HG02840 (cell line): ENCODE measurements around the gene NCKAP5.
"Not testable (repeated sequence)": the region's sequence is repeated elsewhere in the genome, so short reads cannot be mapped to it uniquely, and the experiment has no call there.

Experiments
- ATAC-seq: cut with Tn5 transposase; IDR thresholded peaks from one replicate; pipeline ENCODE4 v1.9.1; 2021; ENCODE audit warnings: mild to moderate bottlenecking, moderate library complexity, moderate number of reproducible peaks; ENCODE audit not compliant: unreplicated experiment, low FRiP score

Gene NCKAP5

GRCh38 chr2:132876745-132877391 is 691.4 kb downstream of the NCKAP5 start:
- ATAC-seq, result no peak

DNA sequence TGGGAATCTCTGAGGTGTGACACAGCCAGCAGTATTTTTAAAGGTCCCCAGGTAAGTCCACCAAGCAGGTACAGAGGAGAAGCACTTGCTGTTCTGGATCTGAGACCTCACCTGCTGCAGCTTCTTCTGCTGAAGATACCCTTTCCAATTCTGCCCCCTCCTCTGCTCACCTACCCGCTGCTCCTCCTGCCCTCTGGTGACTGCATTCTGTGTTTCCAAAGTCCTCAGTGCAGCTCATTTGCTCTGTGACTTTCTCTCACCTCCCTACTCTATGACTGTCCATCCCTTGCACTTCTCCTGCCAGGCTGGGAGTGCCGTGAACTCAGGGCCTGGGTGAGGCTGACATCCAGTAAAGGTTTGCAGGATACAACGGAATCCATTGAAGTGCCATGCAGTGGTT is 693.1 kb downstream of the NCKAP5 start:
- ATAC-seq, result no peak

DNA sequence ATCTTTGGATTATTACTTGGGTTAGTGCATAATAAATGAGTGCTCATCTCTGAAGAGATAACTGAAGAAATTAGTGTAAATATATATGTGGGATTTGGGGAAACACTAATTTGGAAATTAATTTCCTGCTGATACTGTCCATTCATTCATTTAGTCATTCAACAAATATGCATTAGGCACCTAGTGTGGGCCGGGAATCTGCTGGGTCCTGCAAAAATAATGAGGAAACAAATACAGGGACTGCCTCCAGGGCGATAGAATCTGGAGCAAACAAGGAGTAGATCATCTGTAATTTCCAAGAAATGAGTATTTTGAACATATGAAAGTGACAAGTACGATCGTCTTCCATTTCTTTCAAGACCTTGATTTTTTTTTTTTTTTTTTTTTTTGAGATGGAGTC is 694.5 kb downstream of the NCKAP5 start:
- no peak for ATAC-seq

DNA sequence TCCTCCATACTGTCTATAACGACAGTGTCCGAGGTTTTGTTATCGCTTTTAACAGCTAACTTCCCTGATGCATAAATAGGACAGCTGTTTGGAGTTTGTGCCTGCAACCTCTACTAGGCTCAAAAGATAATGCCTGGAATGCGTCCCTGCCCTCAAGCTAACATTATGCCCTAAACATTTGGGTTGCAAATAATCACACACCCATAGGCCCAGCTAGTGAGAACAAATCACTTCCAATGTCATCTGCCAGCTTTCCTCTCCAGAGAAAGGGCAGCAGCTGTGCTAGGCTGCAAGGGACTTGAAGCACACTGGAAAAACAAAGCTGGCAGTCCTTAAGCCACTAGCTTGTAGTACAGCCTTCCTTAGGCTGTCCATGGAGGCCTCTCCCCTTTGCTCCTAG is 696.4 kb downstream of the NCKAP5 start:
- ATAC-seq, result no peak

GRCh38 chr2:132863961-132864360 is 704.3 kb downstream of the NCKAP5 start:
- no peak for ATAC-seq

- no peak for ATAC-seq
These were observed 708.0 kb downstream of the NCKAP5 start for GRCh38 chr2:132860220-132860619.

GRCh38 chr2:132859590-132859989 is 708.7 kb downstream of the NCKAP5 start:
- ATAC-seq, result no peak

- no peak for ATAC-seq
These were observed 710.9 kb downstream of the NCKAP5 start for GRCh38 chr2:132857319-132857718.

- ATAC-seq, result no peak
These were observed 717.6 kb downstream of the NCKAP5 start for GRCh38 chr2:132850688-132851087.

DNA sequence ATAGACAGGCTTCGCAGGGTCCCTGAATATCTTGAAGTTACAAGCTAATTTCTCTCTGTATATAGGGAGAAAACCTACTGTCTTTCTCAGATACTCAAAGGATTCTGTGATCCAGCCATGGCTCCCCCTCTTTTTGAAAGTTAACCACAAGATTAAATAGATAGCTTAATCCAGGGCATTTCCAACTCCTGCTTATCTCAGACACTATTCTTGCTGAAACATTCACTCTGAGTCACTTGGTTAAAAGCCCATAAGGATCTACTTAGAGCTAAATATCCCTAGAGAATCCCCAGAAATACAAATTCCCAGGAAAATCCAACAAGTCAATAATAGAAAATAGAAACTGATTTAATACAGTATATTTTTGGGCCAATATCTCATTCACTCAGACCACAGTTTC is 719.1 kb downstream of the NCKAP5 start:
- ATAC-seq, result no peak

DNA sequence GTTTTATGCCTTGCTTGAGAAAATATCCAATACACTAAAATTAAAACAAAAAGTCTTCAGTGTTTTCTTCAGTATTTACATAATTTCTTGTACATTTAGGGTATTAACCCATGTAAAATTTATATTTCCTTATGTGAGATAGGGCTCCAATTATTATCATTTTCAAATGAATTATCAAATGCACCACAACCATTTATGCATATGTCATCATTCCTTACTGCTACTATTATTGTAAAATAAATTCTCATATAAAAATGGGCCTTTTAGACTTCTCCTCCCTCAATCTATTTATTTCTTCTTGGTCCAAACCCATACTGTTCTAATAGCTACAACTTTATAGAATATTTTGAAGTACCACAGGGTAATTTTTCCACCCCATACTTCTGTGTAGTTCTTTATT is 722.9 kb downstream of the NCKAP5 start:
- no peak for ATAC-seq

DNA sequence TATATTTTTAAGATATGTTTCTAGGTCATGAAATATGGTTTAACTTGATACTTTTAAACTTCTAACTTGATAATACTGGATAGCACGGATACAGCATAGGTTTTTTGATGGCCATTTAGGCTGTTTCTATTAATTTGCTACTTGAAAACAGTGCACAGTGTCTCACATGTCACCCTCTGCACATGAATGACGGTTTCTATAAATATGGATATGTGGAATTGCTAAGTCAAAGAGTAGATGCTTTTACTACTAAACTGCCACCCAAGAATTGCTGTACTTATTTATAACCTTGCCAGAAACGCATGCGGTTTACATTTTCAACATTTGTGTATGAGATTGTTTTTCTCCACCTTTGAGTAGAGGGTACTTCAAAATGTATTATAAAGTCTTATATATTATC is 723.7 kb downstream of the NCKAP5 start:
- no peak for ATAC-seq

GRCh38 chr2:132837769-132838168 is 730.5 kb downstream of the NCKAP5 start:
- ATAC-seq, result no peak

DNA sequence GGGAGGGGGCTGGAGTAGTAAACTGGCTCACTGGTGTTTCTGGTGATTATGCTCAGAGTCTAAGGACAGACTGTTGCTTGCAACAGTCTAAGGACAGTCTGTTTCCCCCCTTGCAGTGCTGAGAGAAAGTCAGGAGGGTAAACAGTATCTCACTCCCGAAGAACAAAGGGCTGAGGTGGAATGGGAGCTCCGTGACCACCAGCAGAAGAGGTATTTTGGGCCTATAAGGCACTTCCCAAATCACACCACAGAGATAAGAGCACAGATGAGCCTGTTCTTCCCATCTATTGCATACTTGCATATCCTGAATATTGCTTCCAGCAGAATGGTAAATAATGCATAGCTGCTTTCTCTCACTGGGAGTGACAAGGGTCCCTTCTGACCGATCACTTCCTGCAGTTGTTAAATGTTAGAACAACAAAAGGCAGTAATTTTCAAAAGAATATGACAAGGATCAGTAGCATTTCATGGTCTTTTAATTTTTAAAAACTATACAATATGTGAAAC is 737.9 kb downstream of the NCKAP5 start:
- no peak for ATAC-seq

GRCh38 chr2:132825601-132826000 is 742.7 kb downstream of the NCKAP5 start:
- no peak for ATAC-seq

DNA sequence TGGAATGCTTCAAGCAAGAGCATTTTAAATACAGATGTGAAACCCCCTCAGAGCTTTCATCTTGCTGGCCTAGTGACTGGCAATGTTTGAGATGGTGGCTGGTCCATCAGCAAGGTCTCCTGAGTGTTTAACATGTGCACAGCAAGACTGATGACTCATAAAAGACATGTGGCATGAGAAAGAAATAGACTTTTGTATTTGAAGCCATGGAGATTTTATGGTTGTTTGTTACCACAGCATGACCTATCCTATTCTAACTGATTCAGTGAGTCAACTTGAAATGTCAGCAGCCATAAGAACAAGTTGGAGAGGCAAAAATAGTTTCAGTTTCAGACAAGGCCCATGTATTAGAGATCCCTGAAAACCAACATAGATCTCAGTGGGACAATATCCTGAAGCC is 743.5 kb downstream of the NCKAP5 start:
- no peak for ATAC-seq

GRCh38 chr2:132816234-132816633 is 752.0 kb downstream of the NCKAP5 start:
- no peak for ATAC-seq

- no peak for ATAC-seq
These were observed 752.7 kb downstream of the NCKAP5 start for GRCh38 chr2:132815516-132815915.

- ATAC-seq, result no peak
These were observed 753.6 kb downstream of the NCKAP5 start for GRCh38 chr2:132814651-132815050.

- ATAC-seq, result no peak
These were observed 754.8 kb downstream of the NCKAP5 start for GRCh38 chr2:132813422-132813821.

GRCh38 chr2:132811148-132811915 is 756.9 kb downstream of the NCKAP5 start:
- ATAC-seq, result no peak

GRCh38 chr2:132809962-132810361 is 758.3 kb downstream of the NCKAP5 start:
- ATAC-seq, result not testable (repeated sequence)
